NCI-H748 (cell line): ENCODE data around the gene MPPED1.

Experiments used
- DNase-seq: peaks from one replicate; lab custom pipeline; 2025; ENCODE audit not compliant: unreplicated experiment; lab: John Stamatoyannopoulos, UW

Gene MPPED1

GRCh38 chr22:43409800-43410199 is 2.0 kb upstream of the MPPED1 start:
- DNase-seq = no peak

- peak; percentile 24 for DNase-seq
Measured at GRCh38 chr22:43411040-43411868, 560 bp upstream of the MPPED1 start.

GRCh38 chr22:43412808-43413795 is 1.3 kb downstream of the MPPED1 start:
- DNase-seq = peak; percentile 89

- DNase-seq = no peak
Measured at GRCh38 chr22:43413826-43414225, 2.0 kb downstream of the MPPED1 start.

GRCh38 chr22:43415681-43416080 is 3.9 kb downstream of the MPPED1 start:
- DNase-seq = no peak

GRCh38 chr22:43417555-43417954 is 5.7 kb downstream of the MPPED1 start:
- DNase-seq = no peak

GRCh38 chr22:43418079-43418825 is 6.4 kb downstream of the MPPED1 start:
- DNase-seq = no peak

GRCh38 chr22:43419371-43420080 is 7.7 kb downstream of the MPPED1 start:
- no peak for DNase-seq

- DNase-seq = no peak
Measured at GRCh38 chr22:43421046-43421665, 9.3 kb downstream of the MPPED1 start.

GRCh38 chr22:43421914-43422615 is 10.3 kb downstream of the MPPED1 start:
- no peak for DNase-seq

- DNase-seq = no peak
Measured at GRCh38 chr22:43423046-43423445, 11.2 kb downstream of the MPPED1 start.

GRCh38 chr22:43424201-43424600 is 12.4 kb downstream of the MPPED1 start:
- no peak for DNase-seq

- no peak for DNase-seq
Measured at GRCh38 chr22:43424666-43425630, 13.1 kb downstream of the MPPED1 start.

- no peak for DNase-seq
Measured at GRCh38 chr22:43425976-43426785, 14.4 kb downstream of the MPPED1 start.

- no peak for DNase-seq
Measured at GRCh38 chr22:43426816-43427215, 15.0 kb downstream of the MPPED1 start.

- DNase-seq = no peak
Measured at GRCh38 chr22:43427296-43428004, 15.6 kb downstream of the MPPED1 start.

GRCh38 chr22:43428005-43428485 is 16.2 kb downstream of the MPPED1 start:
- DNase-seq = no peak
